Peyer's patch (tissue), 4 donors: ENCODE data around the gene BPTF. TPM values are rescaled to one million over a fixed set of nuclear protein-coding genes. Genes with fewer than 3 reads are reported as not detected.

Experiments used
- DNase-seq, 3 donors: peaks; one replicate each; pipeline ENCODE4 v3.0.0-alpha.2; 2017 to 2019
- H3K27ac ChIP-seq, 4 donors: fragments of 200-600 bp; sonication (generic); one replicate each; pipeline ENCODE4 v1.5.1; 2016 to 2019
- H3K27me3 ChIP-seq, 2 donors: fragments of 200-600 bp; sonication (generic); one replicate each; pipeline ENCODE4 v1.5.1; 2019
- H3K36me3 ChIP-seq, 3 donors: fragments of 200-600 bp; sonication (generic); one replicate each; pipeline ENCODE4 v1.5.1; 2016 to 2019
- H3K4me1 ChIP-seq, 4 donors: fragments of 200-600 bp; sonication (generic); one replicate each; pipeline ENCODE4 v1.5.1; 2016 to 2019
- H3K4me3 ChIP-seq, 4 donors: fragments of 200-600 bp; sonication (generic); 1 replicate in 3 of 4; 2 replicates in 1 of 4; pipeline ENCODE4 v1.5.1; 2016 to 2019; ENCODE audit warnings: mild to moderate bottlenecking in 1 of 4
- H3K9me3 ChIP-seq, 4 donors: fragments of 200-600 bp; sonication (generic); one replicate each; pipeline ENCODE4 v1.5.1; 2016 to 2019; ENCODE audit warnings: mild to moderate bottlenecking in 1 of 4
- CTCF ChIP-seq, 6 experiments: fragments of 450-650 bp in 4 of 6; fragments of 200-600 bp in 2 of 6; sonication (generic) in 1 of 6; IDR thresholded peaks; one replicate each; pipeline ENCODE4 v1.5.1; 2017 to 2019; ENCODE audit warnings: antibody characterized with exemption in 6 of 6, mild to moderate bottlenecking in 3 of 6, moderate library complexity in 1 of 6
- POLR2A ChIP-seq, 2 donors: fragments of 450-650 bp; IDR thresholded peaks; one replicate each; pipeline ENCODE4 v1.5.1; 2017; ENCODE audit warnings: antibody characterized with exemption in 2 of 2, mild to moderate bottlenecking in 2 of 2, moderate library complexity in 2 of 2
- total RNA-seq, 4 donors: library from RNA; depleted of rRNA; stranded (reverse); fragments of >200 nt; gene quantifications; one replicate each; pipeline ENCODE4 v1.1.0, GENCODE V29; 2016

The BPTF gene
- total RNA-seq, 4 donors from 2014 or later, result 70.2 to 305 (median 109) TPM

GRCh38 chr17:67998466-67998865 is 173.2 kb downstream of the BPTF start:
- no peak overlapping the region for H3K27ac ChIP-seq
- no peaks in the 10 kb centered on the region for H3K9me3 ChIP-seq
- H3K27me3 ChIP-seq, result no peaks in the 10 kb centered on the region
- no peaks in the 10 kb centered on the region for H3K36me3 ChIP-seq
- no peak for DNase-seq
- TF ChIP-seq CTCF (IDR thresholded peaks at IDR 0.05) (no peak), POLR2A (IDR thresholded peaks at IDR 0.05) (no peak)
- peaks cover 0 to 24% (median 0%) of the 10 kb centered on the region in 4 donors for H3K4me1 ChIP-seq
- no peak overlapping the region for H3K4me3 ChIP-seq

GRCh38 chr17:67999291-67999911 is 174.1 kb downstream of the BPTF start:
- peak in 1 of 3 donors; percentile 24 for DNase-seq
- no peak overlapping the region for H3K27ac ChIP-seq
- TF ChIP-seq POLR2A (IDR thresholded peaks at IDR 0.05), result no peak
- TF ChIP-seq CTCF (IDR thresholded peaks at IDR 0.05), result no peak
- no peaks in the 10 kb centered on the region for H3K27me3 ChIP-seq
- no peaks in the 10 kb centered on the region for H3K9me3 ChIP-seq
- peaks cover 0 to 20% (median 0%) of the 10 kb centered on the region in 4 donors for H3K4me1 ChIP-seq
- H3K36me3 ChIP-seq, result no peaks in the 10 kb centered on the region
- no peak overlapping the region for H3K4me3 ChIP-seq

GRCh38 chr17:68004201-68004600 is 178.9 kb downstream of the BPTF start:
- Histone ChIP-seq H3K9me3 (no peaks in the 10 kb centered on the region), H3K4me1 (no peaks in the 10 kb centered on the region), H3K27ac (no peak overlapping the region), H3K4me3 (no peak overlapping the region), H3K27me3 (no peaks in the 10 kb centered on the region), H3K36me3 (no peaks in the 10 kb centered on the region)
- peak in 1 of 3 donors; percentile 14 for DNase-seq
- TF ChIP-seq POLR2A (IDR thresholded peaks at IDR 0.05) (no peak), CTCF (IDR thresholded peaks at IDR 0.05) (no peak)

GRCh38 chr17:68006797-68007196 is 181.5 kb downstream of the BPTF start:
- H3K9me3 ChIP-seq, result no peaks in the 10 kb centered on the region
- no peak overlapping the region for H3K4me3 ChIP-seq
- no peak for TF ChIP-seq CTCF (IDR thresholded peaks at IDR 0.05)
- TF ChIP-seq POLR2A (IDR thresholded peaks at IDR 0.05), result no peak
- H3K4me1 ChIP-seq, result no peaks in the 10 kb centered on the region
- no peaks in the 10 kb centered on the region for H3K36me3 ChIP-seq
- no peaks in the 10 kb centered on the region for H3K27me3 ChIP-seq
- no peak overlapping the region for H3K27ac ChIP-seq
- DNase-seq, result peak in 1 of 3 donors; percentile 27

- H3K27ac ChIP-seq, result no peak overlapping the region
- peak overlapping the region in 2 of 4 donors; percentile 2 to 12 for H3K4me3 ChIP-seq
- H3K36me3 ChIP-seq, result no peaks in the 10 kb centered on the region
- H3K9me3 ChIP-seq, result no peaks in the 10 kb centered on the region
- no peaks in the 10 kb centered on the region for H3K27me3 ChIP-seq
- DNase-seq, result peak; percentile 44 to 80 (median 69)
- no peaks in the 10 kb centered on the region for H3K4me1 ChIP-seq
- TF ChIP-seq CTCF (IDR thresholded peaks at IDR 0.05) (peak; percentile 14 to 66 (median 58)), POLR2A (IDR thresholded peaks at IDR 0.05) (no peak)
Measured at GRCh38 chr17:68011199-68011665, 185.9 kb downstream of the BPTF start.
